Endodermal cell (in vitro differentiated cells): ENCODE measurements around the gene TMEM250. TPM values are rescaled to one million over a fixed set of nuclear protein-coding genes. Genes with fewer than 3 reads are reported as not detected.

Experiments
- DNase-seq: peaks from one replicate; pipeline ENCODE4 v3.0.0-alpha.2; 2017
- H3K27ac ChIP-seq: 2 replicates; pipeline ENCODE4 v1.5.1; 2013; ENCODE audit warnings: mild to moderate bottlenecking, low read depth, low read length, moderate library complexity
- H3K27me3 ChIP-seq: 2 replicates; pipeline ENCODE4 v1.6.1; 2013; ENCODE audit warnings: mild to moderate bottlenecking, low read length, moderate library complexity; ENCODE audit not compliant: insufficient read depth, control insufficient read depth, poor library complexity, severe bottlenecking
- H3K36me3 ChIP-seq: 2 replicates; pipeline ENCODE4 v1.7.0; 2013; ENCODE audit warnings: mild to moderate bottlenecking, low read length, moderate library complexity; ENCODE audit not compliant: control insufficient read depth, insufficient read depth
- H3K4me1 ChIP-seq: one replicate; pipeline ENCODE4 v1.7.0; 2013; ENCODE audit warnings: low read length; ENCODE audit not compliant: control insufficient read depth, insufficient read depth
- H3K4me3 ChIP-seq: 2 replicates; pipeline ENCODE4 v1.5.1; 2013; ENCODE audit warnings: mild to moderate bottlenecking, low read length, moderate library complexity
- H3K9ac ChIP-seq: 2 replicates; pipeline ENCODE4 v1.6.1; 2013; ENCODE audit warnings: mild to moderate bottlenecking, low read length, moderate library complexity; ENCODE audit not compliant: poor library complexity, severe bottlenecking; ENCODE audit errors: extremely low read depth
- H3K9me3 ChIP-seq: 2 replicates; pipeline ENCODE4 v1.6.1; 2013; ENCODE audit warnings: mild to moderate bottlenecking, low read length, moderate library complexity; ENCODE audit not compliant: control insufficient read depth
- H3K27ac Mint-ChIP-seq: 2 replicates; pipeline ENCODE4 v1.8.0; 2020; ENCODE audit warnings: mixed read lengths
- H3K27me3 Mint-ChIP-seq: 2 replicates; pipeline ENCODE4 v1.8.0; 2021; ENCODE audit warnings: mild to moderate bottlenecking, mixed read lengths; ENCODE audit not compliant: insufficient read depth
- H3K36me3 Mint-ChIP-seq: 2 replicates; pipeline ENCODE4 v1.8.0; 2020; ENCODE audit warnings: low read depth, mixed read lengths
- H3K4me1 Mint-ChIP-seq: 2 replicates; pipeline ENCODE4 v1.8.0; 2020; ENCODE audit warnings: mixed read lengths
- H3K4me3 Mint-ChIP-seq: 2 replicates; pipeline ENCODE4 v1.8.0; 2020; ENCODE audit warnings: mild to moderate bottlenecking, moderate library complexity, mixed read lengths
- H3K9me3 Mint-ChIP-seq: 2 replicates; pipeline ENCODE4 v1.8.0; 2020; ENCODE audit warnings: mild to moderate bottlenecking, mixed read lengths
- WGBS, 2 experiments: methylation state at CpG; one replicate each; pipeline versions ENCODE4 v1.1.5 to v1.1.7; 2013; ENCODE audit warnings: missing lambda C conversion rate in 2 of 2, mixed read lengths in 1 of 2; ENCODE audit not compliant: insufficient coverage in 1 of 2, insufficient read length in 1 of 2; 5-methylcytosine and 5-hydroxymethylcytosine counted together
- total RNA-seq, 2 donors: library from RNA; stranded (reverse); fragmentation: NEBNext Ultra II Directional in 1 of 2; extraction: Animal tissue kit (Norgen Biotek cat#: 25700) in 1 of 2; gene quantifications; 2 replicates in 1 of 2; 3 replicates in 1 of 2; pipeline ENCODE4 v1.2.1, GENCODE V29; 2021
- TF ChIP-seq, protein P1 (sequence below): fragments of 200-600 bp; sonication (generic); conservative IDR thresholded peaks from 2 replicates; pipeline ENCODE4 v1.5.0; 2021; ENCODE audit warnings: antibody characterized with exemption, mild to moderate bottlenecking

Gene TMEM250
- total RNA-seq, 2 donors from 2014 or later, result 56.4 to 58.4 TPM

DNA sequence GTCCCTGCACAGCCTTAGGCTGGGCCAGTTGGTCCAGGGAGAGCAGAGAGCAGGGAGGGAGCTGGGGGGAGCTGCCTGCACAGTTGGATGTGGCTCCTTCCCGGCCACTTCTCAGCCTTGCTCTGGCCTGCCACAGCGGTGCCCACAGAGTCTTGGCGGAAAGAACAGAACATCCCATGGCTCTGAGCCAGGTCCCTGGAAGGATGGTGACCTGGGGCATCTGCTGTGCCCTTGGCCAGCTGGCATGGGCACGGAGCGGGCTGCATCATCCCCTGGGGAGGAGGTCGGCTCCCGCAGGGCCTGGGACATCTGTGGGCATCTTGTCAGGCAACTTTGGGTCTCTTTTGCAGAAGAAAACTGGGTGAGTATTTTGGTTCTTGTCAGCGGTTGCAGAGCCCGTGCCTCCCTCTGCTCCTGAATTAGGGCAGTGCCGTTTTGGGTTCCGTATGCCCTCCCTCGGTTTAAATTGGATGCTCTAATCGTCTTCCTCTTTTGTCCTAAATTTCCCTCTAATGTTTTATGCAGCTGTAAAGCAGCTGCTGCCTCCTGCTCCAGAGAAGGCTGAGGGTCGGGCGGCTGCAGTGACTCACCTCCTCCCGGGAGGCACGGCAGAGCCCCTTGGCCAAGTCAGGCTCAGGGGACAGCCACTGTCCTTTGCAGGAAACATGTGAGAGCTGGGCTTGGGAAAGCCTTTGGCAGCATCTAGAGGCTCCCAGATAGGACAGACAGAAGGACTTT, 13.1 kb downstream of the TMEM250 start:
- Mint-ChIP-seq H3K27ac (no peak overlapping the region), H3K4me1 (peaks cover 2% of the 10 kb centered on the region), H3K4me3 (no peak overlapping the region), H3K27me3 (peaks cover 10% of the 10 kb centered on the region), H3K9me3 (no peaks in the 10 kb centered on the region), H3K36me3 (no peaks in the 10 kb centered on the region)
- DNase-seq, result no peak
- TF ChIP-seq, protein P1, sequence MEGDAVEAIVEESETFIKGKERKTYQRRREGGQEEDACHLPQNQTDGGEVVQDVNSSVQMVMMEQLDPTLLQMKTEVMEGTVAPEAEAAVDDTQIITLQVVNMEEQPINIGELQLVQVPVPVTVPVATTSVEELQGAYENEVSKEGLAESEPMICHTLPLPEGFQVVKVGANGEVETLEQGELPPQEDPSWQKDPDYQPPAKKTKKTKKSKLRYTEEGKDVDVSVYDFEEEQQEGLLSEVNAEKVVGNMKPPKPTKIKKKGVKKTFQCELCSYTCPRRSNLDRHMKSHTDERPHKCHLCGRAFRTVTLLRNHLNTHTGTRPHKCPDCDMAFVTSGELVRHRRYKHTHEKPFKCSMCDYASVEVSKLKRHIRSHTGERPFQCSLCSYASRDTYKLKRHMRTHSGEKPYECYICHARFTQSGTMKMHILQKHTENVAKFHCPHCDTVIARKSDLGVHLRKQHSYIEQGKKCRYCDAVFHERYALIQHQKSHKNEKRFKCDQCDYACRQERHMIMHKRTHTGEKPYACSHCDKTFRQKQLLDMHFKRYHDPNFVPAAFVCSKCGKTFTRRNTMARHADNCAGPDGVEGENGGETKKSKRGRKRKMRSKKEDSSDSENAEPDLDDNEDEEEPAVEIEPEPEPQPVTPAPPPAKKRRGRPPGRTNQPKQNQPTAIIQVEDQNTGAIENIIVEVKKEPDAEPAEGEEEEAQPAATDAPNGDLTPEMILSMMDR, result no peak
- Histone ChIP-seq H3K4me1 (peaks cover 6% of the 10 kb centered on the region), H3K27me3 (no peaks in the 10 kb centered on the region), H3K9ac (no peak overlapping the region), H3K9me3 (no peaks in the 10 kb centered on the region), H3K27ac (no peak overlapping the region), H3K4me3 (no peak overlapping the region), H3K36me3 (no peaks in the 10 kb centered on the region)
- 81 to 85% methylated on average over 14 to 17 of the region's 17 CpGs for WGBS, 2 experiments

DNA sequence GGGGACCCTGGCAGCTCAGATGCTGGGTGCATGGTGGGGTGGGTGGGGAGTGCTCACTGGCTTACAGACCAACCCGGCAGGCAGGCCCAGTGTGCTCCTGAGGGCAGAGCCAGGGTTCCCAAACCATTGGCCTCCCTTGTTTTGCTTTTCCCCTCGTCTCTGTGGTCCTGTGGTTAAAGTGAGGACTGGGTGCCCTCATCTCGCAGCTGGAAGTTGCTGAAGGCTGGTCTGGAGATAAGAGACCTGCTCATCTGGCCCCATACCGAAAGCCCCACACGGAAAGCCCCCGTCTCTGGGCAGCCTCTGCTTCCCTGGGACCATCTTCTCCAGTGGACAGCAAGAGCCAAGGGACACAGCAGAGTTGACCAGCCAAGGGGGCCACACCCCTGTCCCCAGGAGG, 13.8 kb downstream of the TMEM250 start:
- H3K4me3 Mint-ChIP-seq, result no peak overlapping the region
- no peaks in the 10 kb centered on the region for H3K36me3 Mint-ChIP-seq
- Histone ChIP-seq H3K4me1 (peaks cover 8% of the 10 kb centered on the region), H3K27ac (no peak overlapping the region), H3K4me3 (no peak overlapping the region), H3K36me3 (no peaks in the 10 kb centered on the region), H3K9me3 (no peaks in the 10 kb centered on the region), H3K27me3 (no peaks in the 10 kb centered on the region), H3K9ac (no peak overlapping the region)
- no peaks in the 10 kb centered on the region for H3K9me3 Mint-ChIP-seq
- no peak overlapping the region for H3K27ac Mint-ChIP-seq
- H3K27me3 Mint-ChIP-seq, result peaks cover 4% of the 10 kb centered on the region
- peaks cover 1% of the 10 kb centered on the region for H3K4me1 Mint-ChIP-seq
- 87 to 91% methylated on average over 4 to 6 of the region's 6 CpGs for WGBS, 2 experiments
- TF ChIP-seq, protein P1, result no peak
- no peak for DNase-seq

DNA sequence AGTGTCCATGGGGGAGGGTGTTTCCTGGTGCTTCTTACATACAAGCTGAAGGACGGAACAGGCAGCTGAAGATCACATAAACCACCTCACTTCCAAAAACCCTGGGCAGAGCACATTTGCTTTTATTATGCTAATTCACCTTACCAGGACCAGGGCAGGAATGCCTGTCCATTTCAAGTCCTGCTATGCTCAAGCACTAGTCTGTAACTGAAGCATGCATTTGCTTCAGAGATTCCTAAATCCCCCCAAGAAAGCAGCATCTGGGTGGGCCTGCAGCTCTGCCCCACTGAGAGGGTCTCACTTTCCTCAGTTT, 14.2 kb downstream of the TMEM250 start:
- Mint-ChIP-seq H3K4me3 (no peak overlapping the region), H3K9me3 (no peaks in the 10 kb centered on the region)

More for the DNA sequence above, 14.2 kb downstream of the TMEM250 start:
- peaks cover 4% of the 10 kb centered on the region for H3K27me3 Mint-ChIP-seq
- H3K4me3 ChIP-seq, result no peak overlapping the region
- no peak overlapping the region for H3K27ac Mint-ChIP-seq
- H3K4me1 ChIP-seq, result peaks cover 8% of the 10 kb centered on the region
- WGBS, 2 experiments, result 84 to 86% methylated on average over 1 of the region's 1 CpG
- H3K9ac ChIP-seq, result no peak overlapping the region
- no peak overlapping the region for H3K27ac ChIP-seq
- no peak for DNase-seq
- no peaks in the 10 kb centered on the region for H3K36me3 Mint-ChIP-seq
- H3K36me3 ChIP-seq, result no peaks in the 10 kb centered on the region
- H3K9me3 ChIP-seq, result no peaks in the 10 kb centered on the region
- H3K27me3 ChIP-seq, result no peaks in the 10 kb centered on the region
- peaks cover 4% of the 10 kb centered on the region for H3K4me1 Mint-ChIP-seq
- TF ChIP-seq, protein P1, result no peak
